Lung microvascular endothelial cell (primary cell): ENCODE results near the gene CAMKMT. TPM values are rescaled to one million over a fixed set of nuclear protein-coding genes. Genes with fewer than 3 reads are reported as not detected.
A peak's percentile ranks its signal among the peaks of the same experiment; 100 is the strongest.
"Not testable (repeated sequence)": the region's sequence is repeated elsewhere in the genome, so short reads cannot be mapped to it uniquely, and the experiment has no call there.

Experiments
- DNase-seq, 2 donors: peaks; one replicate each; pipeline versions ENCODE4 v3.0.0 to v3.0.0-alpha.2; 2010; ENCODE audit warnings: low read depth in 2 of 2
- total RNA-seq: library from RNA; depleted of rRNA; stranded (reverse); fragments of >200 nt; gene quantifications from 2 replicates; pipeline ENCODE4 v1.2.1, GENCODE V29; 2014

CAMKMT gene
- total RNA-seq, 1 donor from 2014 or later, result 2.6 TPM

GRCh38 chr2:44595615-44596014 lies 233.9 kb downstream of the CAMKMT start:
- not testable (repeated sequence) for DNase-seq

GRCh38 chr2:44596537-44597320 lies 235.0 kb downstream of the CAMKMT start:
- DNase-seq, result no peak

- peak in 1 of 2 donors; percentile 22 for DNase-seq
Measured at GRCh38 chr2:44598330-44599119, 236.8 kb downstream of the CAMKMT start.

GRCh38 chr2:44599130-44599529 lies 237.4 kb downstream of the CAMKMT start:
- no peak for DNase-seq

GRCh38 chr2:44602446-44602845 lies 240.7 kb downstream of the CAMKMT start:
- peak in 1 of 2 donors; percentile 53 for DNase-seq

- DNase-seq, result no peak
Measured at GRCh38 chr2:44605511-44605910, 243.8 kb downstream of the CAMKMT start.

GRCh38 chr2:44612276-44612675 lies 250.5 kb downstream of the CAMKMT start:
- no peak for DNase-seq

- no peak for DNase-seq
Measured at GRCh38 chr2:44614940-44615339, 253.2 kb downstream of the CAMKMT start.

- no peak for DNase-seq
Measured at GRCh38 chr2:44615950-44616518, 254.3 kb downstream of the CAMKMT start.

GRCh38 chr2:44616667-44617155 lies 255.0 kb downstream of the CAMKMT start:
- DNase-seq, result peak in 1 of 2 donors; percentile 2

GRCh38 chr2:44618251-44619023 lies 256.7 kb downstream of the CAMKMT start:
- no peak for DNase-seq

GRCh38 chr2:44620189-44620990 lies 258.6 kb downstream of the CAMKMT start:
- no peak for DNase-seq

GRCh38 chr2:44623622-44624351 lies 262.0 kb downstream of the CAMKMT start:
- DNase-seq, result no peak

- DNase-seq, result no peak
Measured at GRCh38 chr2:44628297-44628696, 266.6 kb downstream of the CAMKMT start.

- no peak for DNase-seq
Measured at GRCh38 chr2:44632931-44633689, 271.4 kb downstream of the CAMKMT start.

- DNase-seq, result peak in 1 of 2 donors; percentile 34
Measured at GRCh38 chr2:44635725-44636124, 274.0 kb downstream of the CAMKMT start.

GRCh38 chr2:44638649-44639048 lies 276.9 kb downstream of the CAMKMT start:
- DNase-seq, result no peak

GRCh38 chr2:44639399-44639798 lies 277.7 kb downstream of the CAMKMT start:
- DNase-seq, result no peak
